T47D (cell line): ENCODE results near the gene ZDHHC9.
"Not testable (repeated sequence)": the region's sequence is repeated elsewhere in the genome, so short reads cannot be mapped to it uniquely, and the experiment has no call there.

Experiments used
- DNase-seq, 2 experiments: peaks; one replicate each; pipeline versions ENCODE4 v3.0.0 to v3.0.0-alpha.2; 2011 to 2012; ENCODE audit warnings: low read depth in 1 of 2, low spot score in 1 of 2
- JUND ChIP-seq: IDR thresholded peaks from 2 replicates; pipeline ENCODE4 v1.6.1; 2012; ENCODE audit warnings: low read depth
- in situ Hi-C: cut with HindIII; loops from 2 replicates; pipeline ENCODE4 v1.10.0; 2016; ENCODE audit warnings: low sequenced_read_pairs, low pct_unique_long_range_greater_than_20kb

The ZDHHC9 gene

GRCh38 chrX:129843459-129844306 lies at the start of gene ZDHHC9:
Gene ZDHHC9, minus strand, starts transcription at chrX:129843886. Its CDS starts 1,941 bp downstream, at chrX:129841945.
- TF ChIP-seq JUND, result no peak
- peak; percentile 41 to 82 for DNase-seq
- in situ Hi-C loops, result no loop called here

DNA sequence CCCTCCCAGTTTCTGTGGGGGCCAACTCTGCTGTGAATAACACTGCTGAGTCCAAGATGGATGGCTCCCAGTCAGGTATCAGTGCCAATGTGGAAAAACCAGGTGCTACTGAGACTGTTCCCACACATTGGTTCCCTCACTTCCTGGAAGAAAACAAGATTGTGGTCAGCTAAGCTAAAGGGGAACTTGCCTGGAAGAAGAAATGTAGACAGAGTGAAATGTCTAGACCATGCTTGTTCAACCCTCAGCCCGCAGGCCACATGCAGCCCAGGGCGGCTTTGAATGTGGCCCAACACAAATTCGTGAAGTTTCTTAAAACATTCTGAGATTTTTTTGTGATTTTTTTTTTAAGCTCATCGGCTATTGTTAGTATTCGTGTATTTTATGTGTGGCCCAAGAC lies 33.7 kb upstream of the ZDHHC9 start:
- TF ChIP-seq JUND, result no peak
- no peak for DNase-seq
- in situ Hi-C loops, result no loop called here

DNA sequence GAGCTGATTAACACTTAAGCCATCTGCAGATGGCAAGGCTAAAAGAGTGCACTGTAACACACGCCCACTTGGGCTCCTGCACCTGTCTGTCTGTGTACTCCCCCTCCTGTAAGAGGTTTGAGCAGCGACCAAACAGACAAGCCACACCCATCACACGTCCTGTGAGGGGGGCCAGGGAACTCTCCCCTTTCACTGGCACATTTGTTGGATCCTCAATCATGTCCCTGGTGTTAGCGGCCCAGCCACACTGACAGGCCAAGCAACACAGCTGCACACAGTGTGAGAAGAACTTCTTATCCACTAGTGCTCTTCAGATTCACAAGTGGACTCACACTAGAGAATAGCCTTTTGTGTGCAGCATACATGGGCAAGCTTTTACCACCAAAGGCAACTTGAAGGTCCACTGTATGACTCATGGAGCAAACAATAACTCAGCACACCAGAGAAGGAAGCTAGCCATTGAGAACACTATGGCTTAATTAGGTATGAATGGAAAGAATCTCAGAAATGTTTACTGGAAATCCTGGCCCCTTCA lies 33.2 kb upstream of the ZDHHC9 start:
- no peak for TF ChIP-seq JUND
- in situ Hi-C loops, result no loop called here
- DNase-seq, result peak in 1 of 2 experiments; percentile 31

GRCh38 chrX:129875669-129876068 lies 32.0 kb upstream of the ZDHHC9 start:
- in situ Hi-C loops, result no loop called here
- no peak for DNase-seq
- no peak for TF ChIP-seq JUND

- no peak for TF ChIP-seq JUND
- DNase-seq, result no peak
- in situ Hi-C loops, result no loop called here
Observed at GRCh38 chrX:129872524-129872923, 28.8 kb upstream of the ZDHHC9 start.

DNA sequence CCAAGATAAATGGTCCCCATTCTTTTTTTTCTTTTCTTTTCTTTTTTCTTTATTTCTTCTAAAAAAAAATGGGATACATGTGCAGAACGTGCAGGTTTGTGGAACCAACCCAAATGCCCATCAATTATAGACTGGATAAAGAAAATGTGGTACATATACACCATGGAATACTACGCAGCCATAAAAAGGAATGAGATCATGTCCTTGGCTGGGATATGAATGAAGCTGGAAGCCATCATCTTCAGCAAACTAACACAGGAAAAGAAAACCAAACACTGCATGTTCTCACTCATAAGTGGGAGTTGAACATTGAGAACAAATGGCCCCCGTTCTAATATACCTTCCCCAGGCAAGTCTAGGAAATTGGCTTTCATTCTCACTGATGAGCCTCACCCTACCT lies 22.6 kb upstream of the ZDHHC9 start:
- in situ Hi-C loops, DNase-seq: not testable (repeated sequence)

- DNase-seq, in situ Hi-C loops: not testable (repeated sequence)
Observed at GRCh38 chrX:129859134-129859533, 15.4 kb upstream of the ZDHHC9 start.

GRCh38 chrX:129851825-129852224 lies 8.1 kb upstream of the ZDHHC9 start:
- in situ Hi-C loops, DNase-seq: not testable (repeated sequence)

GRCh38 chrX:129846716-129847115 lies 3.0 kb upstream of the ZDHHC9 start:
- no peak for DNase-seq
- TF ChIP-seq JUND, result no peak
- in situ Hi-C loops, result no loop called here

GRCh38 chrX:129845616-129846190 lies 2.0 kb upstream of the ZDHHC9 start:
- in situ Hi-C loops, result no loop called here
- TF ChIP-seq JUND, result no peak
- peak in 1 of 2 experiments; percentile 24 for DNase-seq

DNA sequence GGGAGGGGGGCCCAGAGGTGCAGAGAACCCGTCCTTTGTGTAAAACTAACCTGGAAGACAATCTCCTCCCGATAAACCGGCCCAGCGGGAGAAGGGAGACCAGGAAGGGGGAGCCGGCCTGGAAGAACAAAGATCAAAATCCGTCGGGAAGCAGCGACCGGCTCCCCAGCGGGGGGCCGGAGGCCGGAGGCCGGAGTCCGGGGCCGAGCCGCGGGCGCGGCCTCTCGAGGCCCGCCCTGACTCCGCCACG lies 552 bp downstream of the ZDHHC9 start:
- in situ Hi-C loops, result no loop called here

DNA sequence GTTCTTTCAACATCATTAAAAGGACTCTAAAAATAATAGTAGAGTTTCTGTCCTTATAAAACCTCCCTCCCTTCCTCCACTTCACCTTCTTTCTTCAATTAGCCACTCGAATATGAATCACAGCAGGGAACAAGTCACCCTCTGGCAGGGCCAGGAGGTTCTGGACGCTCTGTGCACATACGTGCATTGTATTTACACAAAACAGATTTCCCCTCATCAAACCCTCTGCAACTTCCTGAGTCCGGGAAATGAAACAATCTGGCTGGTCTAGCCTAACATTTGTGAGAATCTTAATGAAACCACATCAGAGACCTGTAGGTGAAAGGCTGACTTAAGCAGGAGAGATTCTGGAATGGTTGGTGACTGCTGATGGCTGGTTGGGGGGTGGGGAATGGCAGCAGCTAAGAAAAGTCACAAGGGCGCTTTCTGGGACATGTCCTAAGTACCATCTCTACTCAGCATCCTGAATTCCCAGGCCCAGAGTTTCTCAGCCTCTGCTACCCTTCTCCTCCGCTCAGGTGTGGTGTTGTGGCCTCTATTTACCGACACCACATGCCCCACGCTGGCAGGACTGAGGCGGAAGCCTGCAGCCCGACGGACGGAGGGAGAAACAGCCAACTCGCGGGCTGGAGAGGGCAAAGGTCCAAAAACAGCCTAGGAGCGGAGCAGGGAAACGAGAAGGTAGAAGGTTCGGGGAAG lies 1.0 kb downstream of the ZDHHC9 start:
- peak in 1 of 2 experiments; percentile 3 for DNase-seq
- in situ Hi-C loops, result no loop called here
- TF ChIP-seq JUND, result no peak

More for the DNA sequence above, 552 bp downstream of the ZDHHC9 start:
- no peak for DNase-seq
- TF ChIP-seq JUND, result no peak

DNA sequence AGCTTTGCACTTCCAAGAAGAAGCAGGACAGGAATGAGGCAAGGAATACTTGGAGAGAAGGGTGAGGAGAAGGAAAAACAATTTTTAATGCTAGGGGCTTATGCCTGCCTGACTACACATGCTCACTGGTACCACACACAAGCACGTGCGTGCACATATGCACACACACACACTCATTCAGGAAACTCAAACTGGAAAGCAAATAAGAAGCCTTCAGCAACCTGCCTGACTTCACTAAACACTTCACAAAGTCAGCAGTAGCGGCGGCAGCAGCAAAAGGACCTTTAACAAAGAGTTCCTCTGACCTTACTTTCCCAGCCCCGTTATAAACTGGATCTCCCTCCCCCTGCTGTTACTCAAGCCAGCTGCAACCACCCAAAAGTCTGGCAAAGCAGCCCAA lies 3.3 kb downstream of the ZDHHC9 start:
- in situ Hi-C loops, result no loop called here
- no peak for TF ChIP-seq JUND
- no peak for DNase-seq

DNA sequence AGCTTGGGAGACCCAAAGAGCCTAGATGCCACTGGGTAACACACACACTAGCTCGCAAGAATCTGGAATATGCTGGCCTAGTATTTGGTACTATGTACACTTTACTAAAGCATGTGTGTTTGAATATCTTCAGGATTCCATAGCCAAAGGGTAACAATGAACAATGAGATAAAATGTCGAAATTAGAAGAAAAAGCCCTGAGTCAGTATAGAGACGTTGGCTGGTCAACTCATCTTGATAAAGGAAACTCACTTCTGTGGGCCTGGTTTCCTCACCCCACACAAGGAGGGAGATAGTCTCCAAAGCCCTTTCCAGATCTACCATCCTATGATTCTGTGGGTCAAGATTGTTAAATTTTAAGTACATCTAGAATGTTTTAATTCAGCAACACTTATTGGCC lies 6.9 kb downstream of the ZDHHC9 start:
- in situ Hi-C loops, result no loop called here
- TF ChIP-seq JUND, result no peak
- no peak for DNase-seq
